Tibial artery (tissue), 4 donors: ENCODE results near the gene MGA.

Experiments
- DNase-seq, 2 donors: peaks; one replicate each; pipeline ENCODE4 v3.0.0-alpha.2; 2019
- H3K27ac ChIP-seq, 2 donors: fragments of 200-600 bp; sonication (generic) in 1 of 2; 1 replicate in 1 of 2; 2 replicates in 1 of 2; pipeline ENCODE4 v1.5.1; 2018 to 2019; ENCODE audit warnings: mild to moderate bottlenecking in 1 of 2
- H3K27me3 ChIP-seq, 2 donors: fragments of 200-600 bp; sonication (generic) in 1 of 2; one replicate each; pipeline versions ENCODE4 v1.5.1 to v1.6.0; 2016 to 2019
- H3K36me3 ChIP-seq, 3 donors: fragments of 200-600 bp; sonication (generic) in 2 of 3; one replicate each; pipeline ENCODE4 v1.5.1; 2016 to 2019; ENCODE audit warnings: mild to moderate bottlenecking in 2 of 3
- H3K4me1 ChIP-seq, 4 donors: fragments of 200-600 bp; sonication (generic) in 2 of 4; 1 replicate in 3 of 4; 2 replicates in 1 of 4; pipeline ENCODE4 v1.5.1; 2016 to 2019
- H3K4me3 ChIP-seq, 2 donors: fragments of 200-600 bp; sonication (generic) in 1 of 2; 1 replicate in 1 of 2; 2 replicates in 1 of 2; pipeline ENCODE4 v1.5.1; 2018 to 2019; ENCODE audit warnings: mild to moderate bottlenecking in 2 of 2
- H3K9me3 ChIP-seq, 3 donors: fragments of 200-600 bp; sonication (generic) in 1 of 3; one replicate each; pipeline ENCODE4 v1.5.1; 2016 to 2019
- intact Hi-C: fragments of 100-400 bp; cut with DNase I; formaldehyde crosslinking; loops from one replicate; pipeline ENCODE4 v1.15.0; 2023; ENCODE audit warnings: low total_unique reads
- TF ChIP-seq, protein P1 (sequence below), 2 experiments: fragments of 200-600 bp in 1 of 2; fragments of 450-650 bp in 1 of 2; IDR thresholded peaks; one replicate each; pipeline ENCODE4 v1.5.1; 2017 to 2019; ENCODE audit warnings: antibody characterized with exemption in 2 of 2, mild to moderate bottlenecking in 1 of 2, moderate library complexity in 1 of 2

MGA gene

DNA sequence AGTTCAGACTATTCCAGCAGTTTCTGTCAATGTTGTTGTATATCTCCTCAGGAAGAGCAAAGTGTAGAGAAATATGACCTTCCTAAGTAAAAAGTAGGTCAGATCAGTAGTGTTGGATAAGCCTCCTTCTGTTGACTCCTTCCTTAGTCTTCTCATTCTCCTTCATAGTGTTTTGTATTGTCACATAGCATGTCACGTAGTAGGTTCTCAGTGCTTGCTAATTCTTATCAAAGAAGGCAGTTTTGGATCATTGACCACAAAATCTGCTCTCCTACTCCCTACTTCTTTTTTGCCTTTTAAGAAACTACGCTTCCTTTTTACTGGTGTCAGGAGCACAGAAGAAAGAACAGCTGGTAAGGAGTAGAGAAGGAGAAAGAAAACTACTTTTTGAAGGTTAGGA lies 1.0 kb upstream of the MGA start:
- Histone ChIP-seq H3K36me3 (no peaks in the 10 kb centered on the region), H3K9me3 (no peaks in the 10 kb centered on the region), H3K27ac (no peak overlapping the region), H3K27me3 (no peaks in the 10 kb centered on the region), H3K4me3 (no peak overlapping the region), H3K4me1 (peaks cover 0 to 32% (median 14%) of the 10 kb centered on the region in 4 donors)
- TF ChIP-seq, protein P1, sequence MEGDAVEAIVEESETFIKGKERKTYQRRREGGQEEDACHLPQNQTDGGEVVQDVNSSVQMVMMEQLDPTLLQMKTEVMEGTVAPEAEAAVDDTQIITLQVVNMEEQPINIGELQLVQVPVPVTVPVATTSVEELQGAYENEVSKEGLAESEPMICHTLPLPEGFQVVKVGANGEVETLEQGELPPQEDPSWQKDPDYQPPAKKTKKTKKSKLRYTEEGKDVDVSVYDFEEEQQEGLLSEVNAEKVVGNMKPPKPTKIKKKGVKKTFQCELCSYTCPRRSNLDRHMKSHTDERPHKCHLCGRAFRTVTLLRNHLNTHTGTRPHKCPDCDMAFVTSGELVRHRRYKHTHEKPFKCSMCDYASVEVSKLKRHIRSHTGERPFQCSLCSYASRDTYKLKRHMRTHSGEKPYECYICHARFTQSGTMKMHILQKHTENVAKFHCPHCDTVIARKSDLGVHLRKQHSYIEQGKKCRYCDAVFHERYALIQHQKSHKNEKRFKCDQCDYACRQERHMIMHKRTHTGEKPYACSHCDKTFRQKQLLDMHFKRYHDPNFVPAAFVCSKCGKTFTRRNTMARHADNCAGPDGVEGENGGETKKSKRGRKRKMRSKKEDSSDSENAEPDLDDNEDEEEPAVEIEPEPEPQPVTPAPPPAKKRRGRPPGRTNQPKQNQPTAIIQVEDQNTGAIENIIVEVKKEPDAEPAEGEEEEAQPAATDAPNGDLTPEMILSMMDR (IDR thresholded peaks at IDR 0.05), result no peak
- DNase-seq, result no peak
- intact Hi-C loops, result no loop called here

DNA sequence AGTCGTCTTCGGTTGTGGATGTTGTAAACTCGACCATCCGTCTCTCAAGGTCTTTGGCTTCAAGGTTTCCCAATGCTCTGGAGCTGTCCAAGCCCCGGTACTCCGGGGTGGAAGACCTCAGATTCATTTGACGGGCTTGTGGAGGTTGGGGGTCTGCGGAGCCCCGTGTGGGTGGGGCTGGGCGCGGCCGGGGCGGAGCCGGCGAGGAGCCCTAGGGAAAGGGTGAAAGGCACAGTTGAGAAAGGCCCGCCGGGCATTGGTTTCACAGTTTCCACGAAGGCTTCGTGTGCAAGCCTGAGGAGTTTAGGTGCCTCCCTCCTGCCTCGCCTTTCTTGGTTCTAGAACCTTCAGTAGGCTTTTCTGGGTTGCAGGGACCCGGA lies 360 bp upstream of the MGA start:
- peak overlapping the region; percentile 75 to 82 for H3K27ac ChIP-seq
- peak overlapping the region; percentile 53 to 62 for H3K4me3 ChIP-seq
- H3K36me3 ChIP-seq, result no peaks in the 10 kb centered on the region
- TF ChIP-seq, protein P1 (IDR thresholded peaks at IDR 0.05), result no peak
- peaks cover 0 to 32% (median 14%) of the 10 kb centered on the region in 4 donors for H3K4me1 ChIP-seq
- no peaks in the 10 kb centered on the region for H3K27me3 ChIP-seq
- intact Hi-C loops, result loop anchor here (5.0 to 10.0 kb wide), 2 partner anchors 38 to 855 kb away; partner anchors contain the start of genes DNAJC17 and ZFYVE19
- peak in 1 of 2 donors; percentile 65 for DNase-seq
- no peaks in the 10 kb centered on the region for H3K9me3 ChIP-seq

- intact Hi-C loops, result loop anchor here (5.0 to 10.0 kb wide), 2 partner anchors 39 to 856 kb away; partner anchors contain the start of genes DNAJC17 and ZFYVE19
- H3K27ac ChIP-seq, result peak overlapping the region; percentile 75 to 82
- TF ChIP-seq, protein P1 (IDR thresholded peaks at IDR 0.05), result no peak
Observed at GRCh38 chr15:41661078-41661517, 893 bp downstream of the MGA start.

GRCh38 chr15:41661518-41662225 lies 1.5 kb downstream of the MGA start:
- no peaks in the 10 kb centered on the region for H3K27me3 ChIP-seq
- H3K4me3 ChIP-seq, result peak overlapping the region; percentile 53 to 62
- no peaks in the 10 kb centered on the region for H3K9me3 ChIP-seq
- H3K36me3 ChIP-seq, result no peaks in the 10 kb centered on the region
- intact Hi-C loops, result loop anchor here (5.0 to 10.0 kb wide), 2 partner anchors 39 to 857 kb away; partner anchors contain the start of genes DNAJC17 and ZFYVE19
- TF ChIP-seq, protein P1 (IDR thresholded peaks at IDR 0.05), result no peak
- H3K27ac ChIP-seq, result peak overlapping the region; percentile 75 to 82
- DNase-seq, result peak; percentile 68 to 86
- peaks cover 0 to 32% (median 14%) of the 10 kb centered on the region in 4 donors for H3K4me1 ChIP-seq

More at GRCh38 chr15:41661078-41661517, 893 bp downstream of the MGA start:
- Histone ChIP-seq H3K9me3 (no peaks in the 10 kb centered on the region), H3K4me1 (peaks cover 0 to 32% (median 14%) of the 10 kb centered on the region in 4 donors), H3K4me3 (peak overlapping the region; percentile 53 to 62), H3K27me3 (no peaks in the 10 kb centered on the region), H3K36me3 (no peaks in the 10 kb centered on the region)
- no peak for DNase-seq

GRCh38 chr15:41666353-41666920 lies 6.2 kb downstream of the MGA start:
- DNase-seq, result no peak
- H3K27me3 ChIP-seq, result no peaks in the 10 kb centered on the region
- H3K9me3 ChIP-seq, result no peaks in the 10 kb centered on the region
- H3K4me3 ChIP-seq, result no peak overlapping the region
- H3K4me1 ChIP-seq, result peaks cover 0 to 14% (median 3%) of the 10 kb centered on the region in 4 donors
- no peak overlapping the region for H3K27ac ChIP-seq
- TF ChIP-seq, protein P1 (IDR thresholded peaks at IDR 0.05), result no peak
- H3K36me3 ChIP-seq, result peaks cover 0 to 9% (median 0%) of the 10 kb centered on the region in 3 donors
- intact Hi-C loops, result loop anchor here (10.0 kb wide), 1 partner anchor 862 kb away; the partner anchor contains the start of genes DNAJC17 and ZFYVE19
